HepG2 (cell line): ENCODE data around the gene C19orf44. TPM values are rescaled to one million over a fixed set of nuclear protein-coding genes. Genes with fewer than 3 reads are reported as not detected.
A peak's percentile ranks its signal among the peaks of the same experiment; 100 is the strongest.

ENCODE experiments used
- ATAC-seq: fragments of 200-7000 bp; cut with Tn5 transposase; 3 replicates; pipeline ENCODE4 v1.9.1; 2020; ENCODE audit warnings: mild to moderate bottlenecking, moderate library complexity
- BruUV-seq: library from RNA; stranded (reverse); fragments of 400-500 nt; replicated peaks from 2 replicates; lab custom pipeline; 2021; lab: Mats Ljungman, UMichigan
- CTCF ChIA-PET: fragments of 300-600 bp; formaldehyde crosslinking; extraction: SDS; loops from one replicate; lab custom pipeline; 2021; ENCODE audit warnings: low total read pairs, inconsistent platforms, low intra/inter-chr PET ratio; lab: Yijun Ruan, JAX
- POLR2A ChIA-PET: fragments of 350-600 bp; sonication (Branson Sonifier 250); formaldehyde crosslinking; loops from one replicate; lab custom pipeline; 2020; ENCODE audit warnings: antibody characterized with exemption, inconsistent platforms; lab: Yijun Ruan, JAX
- DNase-seq: peaks from one replicate; pipeline ENCODE4 v3.0.0-alpha.2; 2015; ENCODE audit warnings: low spot score
- FAIRE-seq: peaks from 3 replicates; lab custom pipeline; 2011; peaks lifted over from hg19 to GRCh38; lab: Jason Lieb, UNC
- H2AFZ ChIP-seq: one replicate; pipeline ENCODE4 v1.6.1; 2011; ENCODE audit warnings: low read length, inconsistent platforms
- H3K27ac ChIP-seq: fragments of 300-600 bp; 3 replicates; pipeline ENCODE4 v1.8.0; 2011; ENCODE audit warnings: mixed run types, mild to moderate bottlenecking, mixed read lengths, low read length, inconsistent platforms; ENCODE audit not compliant: insufficient read depth; ENCODE audit errors: extremely low read length
- H3K27me3 ChIP-seq, 2 experiments: fragments of 200-600 bp in 1 of 2; 2 replicates in 1 of 2; 3 replicates in 1 of 2; pipeline versions ENCODE4 v1.6.0 to v1.8.0; 2011; ENCODE audit warnings: low read length in 2 of 2, mild to moderate bottlenecking in 2 of 2, moderate library complexity in 2 of 2, inconsistent platforms in 1 of 2; ENCODE audit not compliant: insufficient read depth in 2 of 2, control insufficient read depth in 1 of 2
- H3K36me3 ChIP-seq, 2 experiments: fragments of 200-600 bp in 1 of 2; replicated peaks in 1 of 2; 2 replicates in 1 of 2; 3 replicates in 1 of 2; pipeline versions ENCODE4 v1.5.1 to v1.8.0; 2011; ENCODE audit warnings: low read length in 2 of 2, inconsistent platforms in 1 of 2; ENCODE audit not compliant: insufficient read depth in 2 of 2, control insufficient read depth in 1 of 2
- H3K4me1 ChIP-seq: 2 replicates; pipeline ENCODE4 v1.5.1; 2012; ENCODE audit warnings: low read length, inconsistent platforms; ENCODE audit not compliant: insufficient read depth
- H3K4me2 ChIP-seq: 2 replicates; pipeline ENCODE4 v1.6.0; 2011; ENCODE audit warnings: low read depth, low read length, inconsistent platforms
- H3K4me3 ChIP-seq, 3 experiments: fragments of 200-600 bp in 1 of 3; sonication (generic), shearing (Covaris generic) in 1 of 3; replicated peaks in 1 of 3; 2 replicates each; pipeline ENCODE4 v1.5.1; 2011 to 2016; ENCODE audit warnings: low read length in 3 of 3, inconsistent platforms in 2 of 3, low read depth in 2 of 3, mild to moderate bottlenecking in 2 of 3, control low read depth in 1 of 3, mixed read lengths in 1 of 3; ENCODE audit not compliant: insufficient read depth in 1 of 3
- H3K79me2 ChIP-seq: one replicate; pipeline ENCODE4 v1.6.1; 2011; ENCODE audit warnings: low read length, inconsistent platforms; ENCODE audit not compliant: insufficient read depth
- H3K9ac ChIP-seq: 2 replicates; pipeline ENCODE4 v1.6.0; 2011; ENCODE audit warnings: mild to moderate bottlenecking, low read depth, low read length, inconsistent platforms; ENCODE audit not compliant: insufficient read depth
- H3K9me3 ChIP-seq: 2 replicates; pipeline ENCODE4 v1.5.1; 2012; ENCODE audit warnings: mild to moderate bottlenecking, low read length
- H4K20me1 ChIP-seq: 2 replicates; pipeline ENCODE4 v1.6.0; 2011; ENCODE audit warnings: inconsistent platforms, mild to moderate bottlenecking, low read length, moderate library complexity; ENCODE audit not compliant: insufficient read depth
- AGO2 ChIP-seq: fragments of 200-400 bp; formaldehyde crosslinking; optimal IDR thresholded peaks from 2 replicates; pipeline ENCODE3; 2017; ENCODE audit warnings: mild to moderate bottlenecking, low read depth, low read length, moderate library complexity
- HNRNPL ChIP-seq: fragments of 200-400 bp; formaldehyde crosslinking; IDR thresholded peaks from 2 replicates; pipeline ENCODE4 v1.6.1; 2017; ENCODE audit warnings: mild to moderate bottlenecking, low read depth, low read length
- POLR2G ChIP-seq: fragments of 200-400 bp; formaldehyde crosslinking; IDR thresholded peaks from 2 replicates; pipeline ENCODE4 v1.6.1; 2018; ENCODE audit warnings: mild to moderate bottlenecking, low read depth, low read length, moderate library complexity
- RBFOX2 ChIP-seq: fragments of 200-400 bp; formaldehyde crosslinking; IDR thresholded peaks from 2 replicates; pipeline ENCODE4 v1.6.1; 2017; ENCODE audit warnings: low read depth, mild to moderate bottlenecking, low read length
- STAG1 ChIP-seq: sonication (generic); formaldehyde crosslinking; IDR thresholded peaks from 2 replicates; pipeline ENCODE4 v1.4.0; 2020; ENCODE audit warnings: missing genetic modification reagents
- ZNF20 ChIP-seq: sonication (generic); formaldehyde crosslinking; IDR thresholded peaks from 2 replicates; pipeline ENCODE4 v1.4.0; 2020; ENCODE audit warnings: mild to moderate bottlenecking, moderate library complexity, missing genetic modification reagents
- ZNF766 ChIP-seq: sonication (generic); formaldehyde crosslinking; IDR thresholded peaks from 2 replicates; pipeline ENCODE4 v1.5.0; 2020; ENCODE audit warnings: missing genetic modification reagents, borderline replicate concordance
- WGBS: methylation state at CpG from one replicate; pipeline ENCODE4 v1.1.6; 2017; ENCODE audit warnings: low lambda C conversion rate; 5-methylcytosine and 5-hydroxymethylcytosine counted together
- in situ Hi-C: cut with HindIII; loops from 2 replicates; pipeline ENCODE4 v1.10.0; 2017; ENCODE audit warnings: low pct_unique_long_range_greater_than_20kb; ENCODE audit not compliant: extremely low pct_ligation_motif_present
- intact Hi-C: fragments of 100-400 bp; cut with micrococcal nuclease; formaldehyde crosslinking; loops from one replicate; pipeline ENCODE4 v1.10.0; 2022; ENCODE audit not compliant: unreplicated experiment
- polyA plus RNA-seq, 8 experiments: library from polyadenylated mRNA; depleted of rRNA in 3 of 8; stranded (reverse) in 7 of 8; unstranded in 1 of 8; fragments of >200 nt; fragmentation: Illumina TruSeq in 4 of 8; extraction: Trizol in 4 of 8; gene quantifications; 2 replicates each; pipeline versions ENCODE4 v1.2.1 to v1.2.3, GENCODE V29; 2011 to 2016; ENCODE audit warnings: low read depth in 4 of 8, missing spikeins in 1 of 8, mixed read lengths in 1 of 8; ENCODE audit not compliant: insufficient read depth in 1 of 8
- total RNA-seq, 5 experiments: library from RNA; depleted of rRNA; stranded (reverse); fragments of >200 nt; fragmentation: Illumina TruSeq; extraction: Trizol; gene quantifications; 2 replicates each; pipeline ENCODE4 v1.2.3, GENCODE V29; 2016; ENCODE audit warnings: low read depth in 1 of 5
- TF ChIP-seq, protein P1 (sequence below): sonication (generic); formaldehyde crosslinking; conservative IDR thresholded peaks from 2 replicates; pipeline ENCODE4 v1.4.0; 2020; ENCODE audit warnings: mild to moderate bottlenecking, missing genetic modification reagents, moderate library complexity
- TF ChIP-seq, protein P2 (sequence below): sonication (generic); formaldehyde crosslinking; IDR thresholded peaks from 2 replicates; pipeline ENCODE4 v1.4.0; 2020; ENCODE audit warnings: missing genetic modification reagents
- TF ChIP-seq, protein P3 (sequence below): sonication (generic); formaldehyde crosslinking; IDR thresholded peaks from 2 replicates; pipeline ENCODE4 v1.5.0; 2020; ENCODE audit warnings: mild to moderate bottlenecking, missing genetic modification reagents, moderate library complexity

The C19orf44 gene
- total and polyA plus RNA-seq, 2 of the 13 experiments (the other 11 are each of a cell fraction or from before 2014, with no cell fraction given) = 3.2 to 4.3 TPM

DNA sequence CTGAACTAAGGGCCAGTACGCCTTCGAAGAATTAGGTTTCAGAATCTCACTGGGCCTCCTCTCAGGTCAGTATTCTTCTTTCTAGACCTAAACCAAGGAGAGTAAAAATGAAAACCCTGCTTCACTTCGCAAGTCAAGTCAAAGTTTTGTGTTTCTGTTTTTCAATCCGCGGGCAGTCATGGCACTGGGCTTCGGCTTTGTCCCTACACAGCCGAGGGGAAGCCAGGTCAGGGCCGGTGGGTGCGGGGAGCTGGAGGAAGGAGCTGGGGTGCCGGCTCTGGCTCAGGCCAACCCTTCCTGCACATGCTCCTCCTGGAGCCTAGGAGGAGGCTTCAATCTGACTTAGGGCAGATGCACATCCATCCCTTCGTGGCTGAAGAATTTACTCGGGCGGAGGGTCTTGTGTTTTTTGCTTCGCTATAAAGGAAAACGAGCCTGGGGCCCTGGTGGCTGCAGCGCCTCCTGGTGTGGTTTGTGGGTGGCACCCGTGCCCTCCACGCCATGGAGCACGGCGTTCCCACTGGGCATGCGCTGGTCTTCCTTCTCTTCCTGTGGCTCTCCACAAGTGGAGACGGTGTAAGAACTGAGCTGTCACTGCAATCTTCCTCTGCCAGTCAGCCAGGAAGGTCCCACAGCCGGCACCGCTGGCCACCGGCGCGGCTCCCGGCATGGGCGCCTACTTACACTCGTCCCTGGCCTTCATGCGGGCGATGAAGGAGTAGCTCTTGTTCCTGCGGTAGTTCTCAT, 22.5 kb downstream of the C19orf44 start:
- TF ChIP-seq, protein P1, sequence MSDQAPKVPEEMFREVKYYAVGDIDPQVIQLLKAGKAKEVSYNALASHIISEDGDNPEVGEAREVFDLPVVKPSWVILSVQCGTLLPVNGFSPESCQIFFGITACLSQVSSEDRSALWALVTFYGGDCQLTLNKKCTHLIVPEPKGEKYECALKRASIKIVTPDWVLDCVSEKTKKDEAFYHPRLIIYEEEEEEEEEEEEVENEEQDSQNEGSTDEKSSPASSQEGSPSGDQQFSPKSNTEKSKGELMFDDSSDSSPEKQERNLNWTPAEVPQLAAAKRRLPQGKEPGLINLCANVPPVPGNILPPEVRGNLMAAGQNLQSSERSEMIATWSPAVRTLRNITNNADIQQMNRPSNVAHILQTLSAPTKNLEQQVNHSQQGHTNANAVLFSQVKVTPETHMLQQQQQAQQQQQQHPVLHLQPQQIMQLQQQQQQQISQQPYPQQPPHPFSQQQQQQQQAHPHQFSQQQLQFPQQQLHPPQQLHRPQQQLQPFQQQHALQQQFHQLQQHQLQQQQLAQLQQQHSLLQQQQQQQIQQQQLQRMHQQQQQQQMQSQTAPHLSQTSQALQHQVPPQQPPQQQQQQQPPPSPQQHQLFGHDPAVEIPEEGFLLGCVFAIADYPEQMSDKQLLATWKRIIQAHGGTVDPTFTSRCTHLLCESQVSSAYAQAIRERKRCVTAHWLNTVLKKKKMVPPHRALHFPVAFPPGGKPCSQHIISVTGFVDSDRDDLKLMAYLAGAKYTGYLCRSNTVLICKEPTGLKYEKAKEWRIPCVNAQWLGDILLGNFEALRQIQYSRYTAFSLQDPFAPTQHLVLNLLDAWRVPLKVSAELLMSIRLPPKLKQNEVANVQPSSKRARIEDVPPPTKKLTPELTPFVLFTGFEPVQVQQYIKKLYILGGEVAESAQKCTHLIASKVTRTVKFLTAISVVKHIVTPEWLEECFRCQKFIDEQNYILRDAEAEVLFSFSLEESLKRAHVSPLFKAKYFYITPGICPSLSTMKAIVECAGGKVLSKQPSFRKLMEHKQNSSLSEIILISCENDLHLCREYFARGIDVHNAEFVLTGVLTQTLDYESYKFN (CRISPR knock-in tag) = no peak
- no peak for TF ChIP-seq ZNF20 (CRISPR knock-in tag)
- TF ChIP-seq STAG1 (CRISPR knock-in tag) = peak; percentile 17; the same call in 1 of the 2 replicates
- TF ChIP-seq, protein P2, sequence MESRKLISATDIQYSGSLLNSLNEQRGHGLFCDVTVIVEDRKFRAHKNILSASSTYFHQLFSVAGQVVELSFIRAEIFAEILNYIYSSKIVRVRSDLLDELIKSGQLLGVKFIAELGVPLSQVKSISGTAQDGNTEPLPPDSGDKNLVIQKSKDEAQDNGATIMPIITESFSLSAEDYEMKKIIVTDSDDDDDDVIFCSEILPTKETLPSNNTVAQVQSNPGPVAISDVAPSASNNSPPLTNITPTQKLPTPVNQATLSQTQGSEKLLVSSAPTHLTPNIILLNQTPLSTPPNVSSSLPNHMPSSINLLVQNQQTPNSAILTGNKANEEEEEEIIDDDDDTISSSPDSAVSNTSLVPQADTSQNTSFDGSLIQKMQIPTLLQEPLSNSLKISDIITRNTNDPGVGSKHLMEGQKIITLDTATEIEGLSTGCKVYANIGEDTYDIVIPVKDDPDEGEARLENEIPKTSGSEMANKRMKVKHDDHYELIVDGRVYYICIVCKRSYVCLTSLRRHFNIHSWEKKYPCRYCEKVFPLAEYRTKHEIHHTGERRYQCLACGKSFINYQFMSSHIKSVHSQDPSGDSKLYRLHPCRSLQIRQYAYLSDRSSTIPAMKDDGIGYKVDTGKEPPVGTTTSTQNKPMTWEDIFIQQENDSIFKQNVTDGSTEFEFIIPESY = 0 out of 2 replicates have a peak, but pooled peaks have one; percentile 17
- 0 out of 2 replicates have a peak, but pooled peaks have one; percentile 48 for TF ChIP-seq HNRNPL
- no peak for TF ChIP-seq ZNF766 (CRISPR knock-in tag)
- peak; percentile 34; the same call in 1 of the 2 replicates for TF ChIP-seq POLR2G
- peak; percentile 44; the same call in 1 of the 2 replicates for TF ChIP-seq RBFOX2
- peak; percentile 84 for TF ChIP-seq AGO2
- TF ChIP-seq, protein P3, sequence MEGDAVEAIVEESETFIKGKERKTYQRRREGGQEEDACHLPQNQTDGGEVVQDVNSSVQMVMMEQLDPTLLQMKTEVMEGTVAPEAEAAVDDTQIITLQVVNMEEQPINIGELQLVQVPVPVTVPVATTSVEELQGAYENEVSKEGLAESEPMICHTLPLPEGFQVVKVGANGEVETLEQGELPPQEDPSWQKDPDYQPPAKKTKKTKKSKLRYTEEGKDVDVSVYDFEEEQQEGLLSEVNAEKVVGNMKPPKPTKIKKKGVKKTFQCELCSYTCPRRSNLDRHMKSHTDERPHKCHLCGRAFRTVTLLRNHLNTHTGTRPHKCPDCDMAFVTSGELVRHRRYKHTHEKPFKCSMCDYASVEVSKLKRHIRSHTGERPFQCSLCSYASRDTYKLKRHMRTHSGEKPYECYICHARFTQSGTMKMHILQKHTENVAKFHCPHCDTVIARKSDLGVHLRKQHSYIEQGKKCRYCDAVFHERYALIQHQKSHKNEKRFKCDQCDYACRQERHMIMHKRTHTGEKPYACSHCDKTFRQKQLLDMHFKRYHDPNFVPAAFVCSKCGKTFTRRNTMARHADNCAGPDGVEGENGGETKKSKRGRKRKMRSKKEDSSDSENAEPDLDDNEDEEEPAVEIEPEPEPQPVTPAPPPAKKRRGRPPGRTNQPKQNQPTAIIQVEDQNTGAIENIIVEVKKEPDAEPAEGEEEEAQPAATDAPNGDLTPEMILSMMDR (CRISPR knock-in tag) = peak; percentile 48
- TF ChIP-seq, all 625 proteins: peak for 7
- Histone ChIP-seq H3K9me3 (no peaks in the 10 kb centered on the region), H3K27me3 (no peaks in the 10 kb centered on the region; a peak in 1 of 5 replicates), H2AFZ (no peak overlapping the region), H3K4me1 (no peaks in the 10 kb centered on the region), H3K27ac (no peak overlapping the region), H3K4me3 (no peak overlapping the region), H3K4me2 (no peak overlapping the region), H3K36me3 (peaks cover 39 to 80% of the 10 kb centered on the region in 2 experiments), H3K79me2 (no peaks in the 10 kb centered on the region), H4K20me1 (no peaks in the 10 kb centered on the region), H3K9ac (no peak overlapping the region)
- intact Hi-C loops (no loop called here), in situ Hi-C loops (no loop called here)
- ChIA-PET CTCF (no interaction called here), POLR2A (interaction anchor here (2.0 kb wide), 1 partner anchor 25 kb away, joined by 8 read pairs; no protein-coding TSS in a partner anchor)
- 97% methylated on average over 32 of the region's 33 CpGs for WGBS
- ATAC-seq = no peak
- FAIRE-seq = no peak
- no TSS peak for BruUV-seq
- DNase-seq = no peak
